B cell (primary cell): Measurements from ENCODE around the gene CAPN3.

ENCODE experiments used
- EZH2 ChIP-seq: IDR thresholded peaks from 2 replicates; pipeline ENCODE4 v1.6.1; 2012; ENCODE audit warnings: borderline replicate concordance, low read depth, mild to moderate bottlenecking, moderate library complexity, low read length; ENCODE audit not compliant: insufficient read depth, poor library complexity, severe bottlenecking
- TF ChIP-seq, protein P1 (sequence below): fragments of 200-600 bp; IDR thresholded peaks from one replicate; pipeline ENCODE4 v1.8.0; 2022; ENCODE audit warnings: antibody characterized with exemption, mild to moderate bottlenecking

GRCh38 chr15:42375252-42375651 is 16.0 kb downstream of the CAPN3 start:
- TF ChIP-seq, protein P1, sequence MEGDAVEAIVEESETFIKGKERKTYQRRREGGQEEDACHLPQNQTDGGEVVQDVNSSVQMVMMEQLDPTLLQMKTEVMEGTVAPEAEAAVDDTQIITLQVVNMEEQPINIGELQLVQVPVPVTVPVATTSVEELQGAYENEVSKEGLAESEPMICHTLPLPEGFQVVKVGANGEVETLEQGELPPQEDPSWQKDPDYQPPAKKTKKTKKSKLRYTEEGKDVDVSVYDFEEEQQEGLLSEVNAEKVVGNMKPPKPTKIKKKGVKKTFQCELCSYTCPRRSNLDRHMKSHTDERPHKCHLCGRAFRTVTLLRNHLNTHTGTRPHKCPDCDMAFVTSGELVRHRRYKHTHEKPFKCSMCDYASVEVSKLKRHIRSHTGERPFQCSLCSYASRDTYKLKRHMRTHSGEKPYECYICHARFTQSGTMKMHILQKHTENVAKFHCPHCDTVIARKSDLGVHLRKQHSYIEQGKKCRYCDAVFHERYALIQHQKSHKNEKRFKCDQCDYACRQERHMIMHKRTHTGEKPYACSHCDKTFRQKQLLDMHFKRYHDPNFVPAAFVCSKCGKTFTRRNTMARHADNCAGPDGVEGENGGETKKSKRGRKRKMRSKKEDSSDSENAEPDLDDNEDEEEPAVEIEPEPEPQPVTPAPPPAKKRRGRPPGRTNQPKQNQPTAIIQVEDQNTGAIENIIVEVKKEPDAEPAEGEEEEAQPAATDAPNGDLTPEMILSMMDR = no peak
- no peak for TF ChIP-seq EZH2
